KG1 (cell line): Measurements from ENCODE around the gene ZGLP1.
"Not testable (repeated sequence)": the region's sequence is repeated elsewhere in the genome, so short reads cannot be mapped to it uniquely, and the experiment has no call there.

Experiments
- DNase-seq: peaks from one replicate; lab custom pipeline; 2025; lab: John Stamatoyannopoulos, UW

The ZGLP1 gene

DNA sequence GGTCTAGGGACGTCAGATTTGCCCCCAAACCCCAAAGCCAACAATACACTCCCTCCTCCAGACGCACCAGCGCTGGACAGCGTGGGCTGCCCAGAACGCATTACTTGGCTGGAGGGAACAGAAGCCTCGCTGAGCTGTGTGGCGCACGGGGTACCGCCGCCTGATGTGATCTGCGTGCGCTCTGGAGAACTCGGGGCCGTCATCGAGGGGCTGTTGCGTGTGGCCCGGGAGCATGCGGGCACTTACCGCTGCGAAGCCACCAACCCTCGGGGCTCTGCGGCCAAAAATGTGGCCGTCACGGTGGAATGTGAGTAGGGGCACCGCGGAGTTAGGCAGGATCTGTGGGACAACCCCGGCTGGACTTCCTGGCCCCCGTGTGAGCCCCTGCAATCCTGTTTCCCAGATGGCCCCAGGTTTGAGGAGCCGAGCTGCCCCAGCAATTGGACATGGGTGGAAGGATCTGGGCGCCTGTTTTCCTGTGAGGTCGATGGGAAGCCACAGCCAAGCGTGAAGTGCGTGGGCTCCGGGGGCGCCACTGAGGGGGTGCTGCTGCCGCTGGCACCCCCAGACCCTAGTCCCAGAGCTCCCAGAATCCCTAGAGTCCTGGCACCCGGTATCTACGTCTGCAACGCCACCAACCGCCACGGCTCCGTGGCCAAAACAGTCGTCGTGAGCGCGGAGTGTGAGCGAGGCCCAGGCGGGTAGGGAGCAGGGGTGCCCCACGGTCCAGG is 15.8 kb downstream of the ZGLP1 start:
- DNase-seq, result no peak

DNA sequence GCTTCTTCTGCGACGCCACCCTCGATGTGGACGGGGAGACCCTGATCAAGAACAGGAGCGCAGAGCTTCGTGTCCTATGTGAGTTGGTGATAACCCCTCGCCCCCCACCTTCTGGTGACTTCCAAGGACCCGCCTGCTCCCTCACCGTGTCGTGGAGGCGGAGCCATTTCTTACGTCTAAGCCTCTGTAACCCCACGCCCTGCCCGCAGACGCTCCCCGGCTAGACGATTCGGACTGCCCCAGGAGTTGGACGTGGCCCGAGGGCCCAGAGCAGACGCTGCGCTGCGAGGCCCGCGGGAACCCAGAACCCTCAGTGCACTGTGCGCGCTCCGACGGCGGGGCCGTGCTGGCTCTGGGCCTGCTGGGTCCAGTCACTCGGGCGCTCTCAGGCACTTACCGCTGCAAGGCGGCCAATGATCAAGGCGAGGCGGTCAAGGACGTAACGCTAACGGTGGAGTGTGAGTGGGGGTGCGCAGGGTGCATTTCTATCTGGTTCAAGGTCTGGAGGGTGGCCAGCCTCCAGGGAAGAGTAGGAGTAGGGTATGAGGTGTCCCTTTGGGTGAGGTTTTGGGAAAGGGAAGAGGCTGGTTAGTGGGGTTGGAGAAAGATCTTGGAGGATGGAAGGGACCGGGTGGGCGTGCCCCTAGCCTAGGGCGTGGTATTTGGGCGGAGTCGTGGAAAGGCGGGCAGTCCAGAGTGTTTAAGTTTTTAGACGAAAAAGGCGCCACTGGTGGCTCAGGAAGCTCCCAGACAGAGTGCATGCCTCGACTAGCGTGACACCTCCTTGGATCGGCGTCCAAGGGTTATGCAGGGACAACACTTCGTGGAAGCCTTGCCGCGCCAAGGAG is 16.6 kb downstream of the ZGLP1 start:
- DNase-seq, result no peak

DNA sequence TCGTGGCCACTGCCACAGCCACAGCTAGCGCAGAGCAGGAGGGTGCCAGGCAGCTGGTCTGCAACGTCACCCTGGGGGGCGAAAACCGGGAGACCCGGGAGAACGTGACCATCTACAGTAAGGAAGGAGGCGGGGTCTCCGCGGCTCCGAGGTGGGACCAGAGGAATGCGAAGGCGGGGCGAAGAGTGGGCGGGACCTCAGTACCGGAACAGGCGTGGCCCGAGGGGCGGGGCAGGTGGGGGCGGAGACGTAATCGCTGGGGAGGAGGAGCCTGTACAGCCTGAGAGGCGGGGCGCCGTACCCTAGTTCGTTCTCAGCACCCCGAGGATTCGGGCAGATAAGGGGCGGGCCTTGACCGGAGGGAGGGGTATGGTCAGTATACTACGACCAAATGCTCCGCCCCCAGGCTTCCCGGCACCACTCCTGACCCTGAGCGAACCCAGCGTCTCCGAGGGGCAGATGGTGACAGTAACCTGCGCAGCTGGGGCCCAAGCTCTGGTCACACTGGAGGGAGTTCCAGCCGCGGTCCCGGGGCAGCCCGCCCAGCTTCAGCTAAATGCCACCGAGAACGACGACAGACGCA is 17.3 kb downstream of the ZGLP1 start:
- no peak for DNase-seq

DNA sequence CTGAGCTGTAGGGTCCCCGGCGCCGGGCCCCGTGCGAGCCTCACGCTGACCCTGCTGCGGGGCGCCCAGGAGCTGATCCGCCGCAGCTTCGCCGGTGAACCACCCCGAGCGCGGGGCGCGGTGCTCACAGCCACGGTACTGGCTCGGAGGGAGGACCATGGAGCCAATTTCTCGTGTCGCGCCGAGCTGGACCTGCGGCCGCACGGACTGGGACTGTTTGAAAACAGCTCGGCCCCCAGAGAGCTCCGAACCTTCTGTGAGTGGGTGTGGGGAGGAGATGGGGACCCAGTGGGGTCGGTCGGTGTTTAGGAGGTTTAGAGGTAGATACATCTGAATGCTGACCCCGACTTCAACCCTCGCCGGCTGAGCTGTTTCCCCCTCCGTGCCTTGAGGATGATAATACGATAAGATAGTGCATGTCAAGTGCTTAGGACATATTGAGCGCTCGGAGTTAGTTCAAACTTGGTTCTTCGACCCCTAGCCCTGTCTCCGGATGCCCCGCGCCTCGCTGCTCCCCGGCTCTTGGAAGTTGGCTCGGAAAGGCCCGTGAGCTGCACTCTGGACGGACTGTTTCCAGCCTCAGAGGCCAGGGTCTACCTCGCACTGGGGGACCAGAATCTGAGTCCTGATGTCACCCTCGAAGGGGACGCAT is 17.9 kb downstream of the ZGLP1 start:
- no peak for DNase-seq

DNA sequence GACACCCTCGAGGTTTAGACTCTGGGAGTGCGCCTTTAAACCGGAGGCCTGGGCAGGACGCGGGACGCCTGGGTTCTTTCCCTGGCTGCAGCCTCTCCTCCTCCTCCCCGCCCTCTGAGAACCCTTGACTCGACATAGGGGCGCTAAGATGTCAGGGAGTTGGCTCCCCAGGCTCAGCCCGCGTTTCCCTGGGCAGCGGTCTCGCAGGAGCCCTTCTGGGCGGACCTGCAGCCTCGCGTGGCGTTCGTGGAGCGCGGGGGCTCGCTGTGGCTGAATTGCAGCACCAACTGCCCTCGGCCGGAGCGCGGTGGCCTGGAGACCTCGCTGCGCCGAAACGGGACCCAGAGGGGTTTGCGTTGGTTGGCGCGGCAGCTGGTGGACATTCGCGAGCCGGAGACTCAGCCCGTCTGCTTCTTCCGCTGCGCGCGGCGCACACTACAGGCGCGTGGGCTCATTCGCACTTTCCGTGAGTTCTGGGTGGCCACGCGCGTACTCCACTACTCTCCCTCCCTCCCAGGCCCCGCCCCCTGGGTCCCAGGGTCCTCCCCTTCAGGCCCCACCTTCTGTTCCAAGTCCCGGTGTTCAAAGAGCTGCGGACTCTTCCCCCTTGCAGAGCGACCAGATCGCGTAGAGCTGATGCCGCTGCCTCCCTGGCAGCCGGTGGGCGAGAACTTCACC is 18.6 kb downstream of the ZGLP1 start:
- peak; percentile 11 for DNase-seq

DNA sequence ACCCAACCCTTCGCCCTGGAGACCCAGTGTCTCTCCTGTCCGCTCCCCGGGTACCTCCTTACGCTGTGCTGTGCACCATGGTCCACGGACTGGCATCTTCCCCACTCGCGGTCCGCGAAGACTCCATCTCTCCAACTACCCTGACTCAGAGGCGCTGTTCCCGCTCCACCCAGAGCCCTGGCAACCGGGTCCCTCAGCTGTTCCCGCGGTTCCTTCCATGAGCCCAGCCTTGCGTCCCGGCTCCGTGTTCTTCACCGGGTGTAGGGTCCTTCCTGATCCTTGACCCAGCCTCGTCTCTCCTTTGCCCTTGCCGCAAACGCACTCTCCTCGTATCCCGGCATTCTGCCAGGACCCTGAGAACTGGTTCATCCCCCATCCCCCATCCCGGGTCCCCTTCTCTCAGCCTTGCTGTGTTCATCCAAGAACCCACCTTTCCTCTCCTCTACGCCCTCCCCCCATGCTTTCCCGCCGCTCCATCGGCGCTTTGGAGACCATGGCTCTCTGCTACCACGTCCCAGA is 19.2 kb downstream of the ZGLP1 start:
- DNase-seq, result no peak

DNA sequence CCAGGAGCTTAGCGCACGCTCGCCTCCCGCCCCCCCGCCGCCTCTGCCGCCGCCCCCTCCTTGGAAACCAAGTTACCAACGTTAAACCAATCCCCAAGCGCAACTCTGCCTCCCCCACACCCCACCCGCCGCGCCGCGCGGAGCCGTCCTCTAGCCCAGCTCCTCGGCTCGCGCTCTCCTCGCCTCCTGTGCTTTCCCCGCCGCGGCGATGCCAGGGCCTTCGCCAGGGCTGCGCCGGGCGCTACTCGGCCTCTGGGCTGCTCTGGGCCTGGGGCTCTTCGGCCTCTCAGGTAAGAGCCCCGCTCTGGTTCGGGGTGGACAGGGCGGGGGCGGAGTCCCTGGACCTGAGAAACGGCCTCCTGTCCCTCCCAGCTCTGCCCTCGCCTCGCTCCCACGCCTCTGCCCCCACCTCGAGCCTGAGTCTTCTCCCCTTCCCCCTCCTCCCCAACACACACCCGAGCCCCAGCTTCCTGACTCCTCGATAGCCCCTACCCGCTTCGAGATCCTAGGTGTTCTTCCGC is 19.7 kb downstream of the ZGLP1 start, which contains the start of gene ICAM5:
TSS of gene ICAM5 (plus strand) at position 117 of the 521 bp plus-strand sequence. CDS start at position 209, 92 bp downstream.
- no peak for DNase-seq

DNA sequence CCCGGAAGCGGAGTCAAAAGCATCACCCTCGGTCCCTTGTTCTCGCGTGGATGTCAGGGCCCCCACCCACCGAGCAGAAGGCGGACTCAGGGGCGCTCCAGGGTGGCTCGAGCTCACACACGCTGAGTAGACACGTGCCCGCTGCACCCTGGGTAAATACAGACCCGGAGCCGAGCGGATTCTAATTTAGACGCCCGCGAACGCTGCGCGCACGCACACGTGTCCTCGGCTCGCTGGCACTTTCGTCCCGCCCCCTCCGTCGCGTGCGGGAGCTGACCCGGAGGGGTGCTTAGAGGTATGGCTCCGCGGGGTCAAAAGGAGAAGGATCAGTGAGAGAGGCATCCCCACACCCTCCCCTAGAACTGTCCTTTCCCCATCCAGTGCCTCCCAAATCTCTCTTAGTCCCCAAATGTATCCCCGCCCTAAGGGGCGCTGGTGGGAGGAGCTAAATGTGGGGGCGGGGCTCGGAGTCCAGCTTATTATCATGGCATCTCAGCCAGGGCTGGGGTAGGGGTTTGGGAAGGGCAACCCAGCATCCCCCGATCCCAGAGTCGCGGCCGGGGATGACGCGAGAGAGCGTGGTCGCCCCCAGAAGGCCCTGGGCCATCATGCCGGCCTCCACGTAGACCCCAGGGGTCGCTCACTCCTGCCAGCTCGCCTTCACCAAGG is 20.3 kb downstream of the ZGLP1 start:
- DNase-seq, result no peak

DNA sequence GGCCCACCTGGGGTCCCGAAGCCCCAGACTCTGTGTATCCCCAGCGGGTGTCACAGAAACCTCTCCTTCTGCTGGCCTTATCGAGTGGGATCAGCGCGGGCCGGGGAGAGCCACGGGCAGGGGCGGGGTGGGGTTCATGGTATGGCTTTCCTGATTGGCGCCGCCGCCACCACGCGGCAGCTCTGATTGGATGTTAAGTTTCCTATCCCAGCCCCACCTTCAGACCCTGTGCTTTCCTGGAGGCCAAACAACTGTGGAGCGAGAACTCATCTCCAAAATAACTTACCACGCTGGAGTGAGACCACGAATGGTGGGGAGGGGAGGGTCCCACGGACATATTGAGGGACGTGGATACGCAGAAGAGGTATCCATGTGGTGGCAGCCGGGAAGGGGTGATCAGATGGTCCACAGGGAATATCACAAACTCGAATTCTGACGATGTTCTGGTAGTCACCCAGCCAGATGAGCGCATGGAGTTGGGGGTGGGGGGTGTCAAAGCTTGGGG is 20.9 kb downstream of the ZGLP1 start:
- no peak for DNase-seq

DNA sequence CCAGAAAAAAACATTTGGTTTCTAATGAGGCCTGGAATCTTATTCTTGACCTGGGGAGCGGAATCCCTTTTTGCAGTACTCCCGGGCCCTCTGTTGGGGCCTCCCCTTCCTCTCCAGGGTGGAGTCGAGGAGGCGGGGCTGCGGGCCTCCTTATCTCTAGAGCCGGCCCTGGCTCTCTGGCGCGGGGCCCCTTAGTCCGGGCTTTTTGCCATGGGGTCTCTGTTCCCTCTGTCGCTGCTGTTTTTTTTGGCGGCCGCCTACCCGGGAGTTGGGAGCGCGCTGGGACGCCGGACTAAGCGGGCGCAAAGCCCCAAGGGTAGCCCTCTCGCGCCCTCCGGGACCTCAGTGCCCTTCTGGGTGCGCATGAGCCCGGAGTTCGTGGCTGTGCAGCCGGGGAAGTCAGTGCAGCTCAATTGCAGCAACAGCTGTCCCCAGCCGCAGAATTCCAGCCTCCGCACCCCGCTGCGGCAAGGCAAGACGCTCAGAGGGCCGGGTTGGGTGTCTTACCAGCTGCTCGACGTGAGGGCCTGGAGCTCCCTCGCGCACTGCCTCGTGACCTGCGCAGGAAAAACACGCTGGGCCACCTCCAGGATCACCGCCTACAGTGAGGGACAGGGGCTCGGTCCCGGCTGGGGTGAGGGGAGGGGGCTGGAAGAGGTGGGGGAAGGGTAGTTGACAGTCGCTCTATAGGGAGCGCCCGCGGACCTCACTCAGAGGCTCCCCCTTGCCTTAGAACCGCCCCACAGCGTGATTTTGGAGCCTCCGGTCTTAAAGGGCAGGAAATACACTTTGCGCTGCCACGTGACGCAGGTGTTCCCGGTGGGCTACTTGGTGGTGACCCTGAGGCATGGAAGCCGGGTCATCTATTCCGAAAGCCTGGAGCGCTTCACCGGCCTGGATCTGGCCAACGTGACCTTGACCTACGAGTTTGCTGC is 22.5 kb downstream of the ZGLP1 start, which contains the start of gene ICAM4:
TSS of gene ICAM4 (plus strand) at position 153 of the 935 bp plus-strand sequence. CDS start at position 211, 58 bp downstream.
- DNase-seq, result no peak

DNA sequence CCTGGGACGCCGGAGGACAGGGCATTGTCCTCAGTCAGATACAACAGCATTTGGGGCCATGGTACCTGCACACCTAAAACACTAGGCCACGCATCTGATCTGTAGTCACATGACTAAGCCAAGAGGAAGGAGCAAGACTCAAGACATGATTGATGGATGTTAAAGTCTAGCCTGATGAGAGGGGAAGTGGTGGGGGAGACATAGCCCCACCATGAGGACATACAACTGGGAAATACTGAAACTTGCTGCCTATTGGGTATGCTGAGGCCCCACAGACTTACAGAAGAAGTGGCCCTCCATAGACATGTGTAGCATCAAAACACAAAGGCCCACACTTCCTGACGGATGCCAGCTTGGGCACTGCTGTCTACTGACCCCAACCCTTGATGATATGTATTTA is 24.2 kb downstream of the ZGLP1 start:
- no peak for DNase-seq

DNA sequence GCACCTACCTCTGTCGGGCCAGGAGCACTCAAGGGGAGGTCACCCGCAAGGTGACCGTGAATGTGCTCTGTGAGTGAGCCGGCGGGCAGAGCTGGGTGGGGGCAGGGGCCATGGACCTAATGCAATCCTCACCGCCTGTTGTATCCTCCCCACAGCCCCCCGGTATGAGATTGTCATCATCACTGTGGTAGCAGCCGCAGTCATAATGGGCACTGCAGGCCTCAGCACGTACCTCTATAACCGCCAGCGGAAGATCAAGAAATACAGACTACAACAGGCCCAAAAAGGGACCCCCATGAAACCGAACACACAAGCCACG is 24.7 kb downstream of the ZGLP1 start:
- no peak for DNase-seq

DNA sequence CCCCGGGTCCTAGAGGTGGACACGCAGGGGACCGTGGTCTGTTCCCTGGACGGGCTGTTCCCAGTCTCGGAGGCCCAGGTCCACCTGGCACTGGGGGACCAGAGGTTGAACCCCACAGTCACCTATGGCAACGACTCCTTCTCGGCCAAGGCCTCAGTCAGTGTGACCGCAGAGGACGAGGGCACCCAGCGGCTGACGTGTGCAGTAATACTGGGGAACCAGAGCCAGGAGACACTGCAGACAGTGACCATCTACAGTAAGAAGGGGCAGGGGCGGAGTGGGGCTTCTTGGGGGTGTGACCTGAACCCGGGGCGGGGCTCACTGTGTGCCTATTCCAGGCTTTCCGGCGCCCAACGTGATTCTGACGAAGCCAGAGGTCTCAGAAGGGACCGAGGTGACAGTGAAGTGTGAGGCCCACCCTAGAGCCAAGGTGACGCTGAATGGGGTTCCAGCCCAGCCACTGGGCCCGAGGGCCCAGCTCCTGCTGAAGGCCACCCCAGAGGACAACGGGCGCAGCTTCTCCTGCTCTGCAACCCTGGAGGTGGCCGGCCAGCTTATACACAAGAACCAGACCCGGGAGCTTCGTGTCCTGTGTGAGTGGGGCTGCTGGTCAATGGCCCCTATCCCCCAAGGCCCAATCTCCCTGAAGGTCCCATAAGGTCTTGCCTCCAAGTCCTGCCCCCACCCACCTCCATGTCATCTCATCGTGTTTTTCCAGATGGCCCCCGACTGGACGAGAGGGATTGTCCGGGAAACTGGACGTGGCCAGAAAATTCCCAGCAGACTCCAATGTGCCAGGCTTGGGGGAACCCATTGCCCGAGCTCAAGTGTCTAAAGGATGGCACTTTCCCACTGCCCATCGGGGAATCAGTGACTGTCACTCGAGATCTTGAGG is 25.3 kb downstream of the ZGLP1 start:
- DNase-seq, result no peak

DNA sequence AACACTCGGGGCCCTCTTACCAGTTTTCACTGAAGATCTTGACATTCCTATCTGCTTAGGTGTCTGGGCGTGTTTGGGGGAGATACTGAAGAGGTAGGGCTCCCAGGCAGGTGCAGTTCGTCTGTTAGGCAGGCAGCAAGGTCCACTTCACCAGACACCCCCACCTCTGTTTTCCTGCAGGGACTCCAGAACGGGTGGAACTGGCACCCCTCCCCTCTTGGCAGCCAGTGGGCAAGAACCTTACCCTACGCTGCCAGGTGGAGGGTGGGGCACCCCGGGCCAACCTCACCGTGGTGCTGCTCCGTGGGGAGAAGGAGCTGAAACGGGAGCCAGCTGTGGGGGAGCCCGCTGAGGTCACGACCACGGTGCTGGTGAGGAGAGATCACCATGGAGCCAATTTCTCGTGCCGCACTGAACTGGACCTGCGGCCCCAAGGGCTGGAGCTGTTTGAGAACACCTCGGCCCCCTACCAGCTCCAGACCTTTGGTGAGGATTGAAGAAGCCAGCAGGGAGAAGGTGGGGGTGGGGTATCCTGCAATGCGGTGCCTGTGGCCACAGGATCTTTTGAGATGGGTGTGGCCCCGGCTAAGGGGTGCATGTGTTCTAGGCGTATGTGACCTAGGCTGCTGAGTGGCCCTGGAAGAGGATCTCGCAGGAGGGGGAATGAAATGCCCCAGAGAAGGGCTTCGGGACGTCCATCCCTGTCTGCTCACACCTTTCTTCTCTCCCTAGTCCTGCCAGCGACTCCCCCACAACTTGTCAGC is 26.1 kb downstream of the ZGLP1 start:
- DNase-seq, result no peak

DNA sequence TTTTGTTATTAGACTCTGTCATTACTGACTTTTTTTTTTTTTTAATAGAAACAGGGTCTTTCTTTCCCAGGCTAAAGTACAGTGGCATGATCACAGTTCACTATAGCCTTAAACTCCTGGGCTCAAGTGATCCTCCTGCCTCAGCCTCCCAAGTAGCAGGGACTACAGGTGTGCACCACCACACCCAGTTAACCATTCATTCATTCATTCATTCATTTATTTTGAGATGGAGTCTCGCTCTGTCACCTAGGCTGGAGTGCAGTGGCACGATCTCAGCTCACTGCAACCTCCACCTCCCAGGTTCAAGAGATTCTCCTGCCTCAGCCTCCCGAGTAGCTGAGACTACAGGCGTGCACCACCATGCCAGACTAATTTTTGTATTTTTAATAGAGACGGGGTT is 27.6 kb downstream of the ZGLP1 start:
- not testable (repeated sequence) for DNase-seq

DNA sequence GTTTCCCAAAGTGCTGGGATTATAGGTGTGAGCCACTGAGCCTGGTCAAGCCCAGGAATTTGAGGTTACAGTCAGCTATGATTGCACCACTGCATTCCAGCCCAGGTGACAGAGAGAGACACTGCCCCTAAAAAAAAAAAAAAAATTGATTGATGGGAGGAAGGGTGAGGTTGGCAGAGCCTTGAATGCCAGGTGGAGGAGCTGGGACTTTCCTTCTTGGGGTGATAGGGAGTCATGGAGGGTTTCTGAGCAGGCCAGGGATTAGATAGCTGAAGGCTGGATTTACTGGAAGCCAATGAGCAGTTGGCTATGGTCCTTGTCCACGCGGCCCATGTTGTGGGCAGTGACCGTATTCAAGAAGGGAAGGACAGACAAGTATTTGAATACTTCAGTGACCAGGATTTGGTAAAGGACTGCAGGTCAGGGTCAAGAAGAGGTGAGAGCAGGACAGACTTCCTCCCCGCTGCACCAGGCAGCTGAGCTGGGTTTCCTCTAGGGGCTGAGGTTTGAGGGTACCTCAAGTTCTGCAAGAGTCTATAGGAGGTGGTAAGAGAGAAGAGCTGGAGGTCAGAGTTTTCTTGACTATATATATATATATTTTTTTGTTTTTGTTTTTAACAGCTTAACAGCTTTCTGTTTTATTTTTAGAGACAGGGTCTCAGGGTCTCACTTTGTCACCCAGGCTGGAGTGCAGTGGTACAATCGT is 29.7 kb downstream of the ZGLP1 start:
- no peak for DNase-seq

DNA sequence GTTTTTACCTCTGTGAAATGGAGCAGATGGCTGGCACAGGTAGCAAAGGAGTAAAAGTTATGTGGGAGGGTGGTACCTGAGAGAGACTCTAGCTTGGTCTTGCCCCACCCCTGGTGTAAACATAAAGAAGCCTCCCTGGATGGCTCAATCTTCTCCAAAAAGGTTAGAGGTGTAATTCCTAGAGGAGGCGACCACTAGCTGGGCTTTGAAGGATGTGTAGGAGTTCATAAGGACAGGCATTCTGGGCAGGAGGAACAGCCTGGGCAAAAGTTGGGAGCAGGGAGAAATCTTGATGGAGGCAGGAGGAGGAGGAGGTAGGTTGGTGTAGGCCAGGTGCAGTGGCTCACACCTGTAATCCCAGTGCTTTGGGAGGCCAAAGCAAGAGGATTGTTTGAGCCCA is 30.7 kb downstream of the ZGLP1 start:
- no peak for DNase-seq
